Measurements from ENCODE around the gene FGFRL1.

Gene FGFRL1

GRCh38 chr4:964346-965025, 46.9 kb upstream of the FGFRL1 start:
- no peak overlapping the region for H3K4me2 ChIP-seq (ENCODE audit: insufficient read depth, low read length)
- no peaks in the 10 kb centered on the region for H3K79me2 ChIP-seq (ENCODE audit: insufficient read depth, low read length)
- ATAC-seq (ENCODE audit: insufficient read depth, low read depth) (no peak), DNase-seq (no peak)
- TF ChIP-seq CTCF (IDR thresholded peaks at IDR 0.05; ENCODE audit: borderline replicate concordance, extremely low read depth, low read length, poor library complexity, severe bottlenecking): no peak
- no peak for TF ChIP-seq EZH2 (IDR thresholded peaks at IDR 0.05; ENCODE audit: borderline replicate concordance, low read depth, low read length, severe bottlenecking)
- no peaks in the 10 kb centered on the region for H3K4me1 ChIP-seq (ENCODE audit: insufficient read depth, low read length)
- H2AFZ ChIP-seq (ENCODE audit: low read depth, low read length): no peak overlapping the region
- peaks cover 13% of the 10 kb centered on the region for H4K20me1 ChIP-seq (ENCODE audit: insufficient read depth, low read length)
- no peaks in the 10 kb centered on the region for H3K9me3 ChIP-seq (ENCODE audit: insufficient read depth, low read length, severe bottlenecking)
- no peaks in the 10 kb centered on the region for H3K27me3 ChIP-seq (ENCODE audit: insufficient read depth, low read length, poor library complexity)
- H3K4me3 ChIP-seq (ENCODE audit: low read depth in 1 of 2, low read length in 2 of 2): no peak overlapping the region
- no peak overlapping the region for H3K27ac ChIP-seq (ENCODE audit: low read length)
- H3K36me3 ChIP-seq (ENCODE audit: insufficient read depth, low read length): peaks cover 72% of the 10 kb centered on the region
- H3K9ac ChIP-seq (ENCODE audit: low read depth, low read length): no peak overlapping the region

GRCh38 chr4:965048-965765, 46.2 kb upstream of the FGFRL1 start:
- peaks cover 65% of the 10 kb centered on the region for H3K36me3 ChIP-seq (ENCODE audit: insufficient read depth, low read length)
- ATAC-seq (ENCODE audit: insufficient read depth, low read depth): no peak
- TF ChIP-seq CTCF (IDR thresholded peaks at IDR 0.05; ENCODE audit: borderline replicate concordance, extremely low read depth, low read length, poor library complexity, severe bottlenecking) (no peak), EZH2 (IDR thresholded peaks at IDR 0.05; ENCODE audit: borderline replicate concordance, low read depth, low read length, severe bottlenecking) (no peak)

GRCh38 chr4:965766-966134, 45.7 kb upstream of the FGFRL1 start:
- Histone ChIP-seq H3K4me1 (ENCODE audit: insufficient read depth, low read length) (no peaks in the 10 kb centered on the region), H3K27me3 (ENCODE audit: insufficient read depth, low read length, poor library complexity) (no peaks in the 10 kb centered on the region), H3K4me2 (ENCODE audit: insufficient read depth, low read length) (no peak overlapping the region), H3K36me3 (ENCODE audit: insufficient read depth, low read length) (peaks cover 61% of the 10 kb centered on the region), H3K9ac (ENCODE audit: low read depth, low read length) (no peak overlapping the region), H3K4me3 (ENCODE audit: low read depth in 1 of 2, low read length in 2 of 2) (no peak overlapping the region), H3K9me3 (ENCODE audit: insufficient read depth, low read length, severe bottlenecking) (no peaks in the 10 kb centered on the region), H3K27ac (ENCODE audit: low read length) (no peak overlapping the region), H2AFZ (ENCODE audit: low read depth, low read length) (no peak overlapping the region), H4K20me1 (ENCODE audit: insufficient read depth, low read length) (peaks cover 18% of the 10 kb centered on the region), H3K79me2 (ENCODE audit: insufficient read depth, low read length) (peaks cover 5% of the 10 kb centered on the region; the same call in 1 of the 2 replicates)
- TF ChIP-seq CTCF (IDR thresholded peaks at IDR 0.05; ENCODE audit: borderline replicate concordance, extremely low read depth, low read length, poor library complexity, severe bottlenecking): no peak
- TF ChIP-seq EZH2 (IDR thresholded peaks at IDR 0.05; ENCODE audit: borderline replicate concordance, low read depth, low read length, severe bottlenecking): no peak
- no peak for DNase-seq
- ATAC-seq (ENCODE audit: insufficient read depth, low read depth): no peak

More at GRCh38 chr4:965048-965765, 46.2 kb upstream of the FGFRL1 start:
- Histone ChIP-seq H3K27ac (ENCODE audit: low read length) (no peak overlapping the region), H3K9ac (ENCODE audit: low read depth, low read length) (no peak overlapping the region), H4K20me1 (ENCODE audit: insufficient read depth, low read length) (peaks cover 13% of the 10 kb centered on the region), H2AFZ (ENCODE audit: low read depth, low read length) (no peak overlapping the region), H3K4me3 (ENCODE audit: low read depth in 1 of 2, low read length in 2 of 2) (no peak overlapping the region), H3K9me3 (ENCODE audit: insufficient read depth, low read length, severe bottlenecking) (no peaks in the 10 kb centered on the region), H3K27me3 (ENCODE audit: insufficient read depth, low read length, poor library complexity) (no peaks in the 10 kb centered on the region), H3K79me2 (ENCODE audit: insufficient read depth, low read length) (peaks cover 3% of the 10 kb centered on the region; the same call in 1 of the 2 replicates), H3K4me1 (ENCODE audit: insufficient read depth, low read length) (no peaks in the 10 kb centered on the region), H3K4me2 (ENCODE audit: insufficient read depth, low read length) (no peak overlapping the region)
- no peak for DNase-seq

Data from DND-41 (cell line).